Measurements from ENCODE around the gene SRC.
"Not testable (repeated sequence)": the region's sequence is repeated elsewhere in the genome, so short reads cannot be mapped to it uniquely, and the experiment has no call there.

SRC gene

DNA sequence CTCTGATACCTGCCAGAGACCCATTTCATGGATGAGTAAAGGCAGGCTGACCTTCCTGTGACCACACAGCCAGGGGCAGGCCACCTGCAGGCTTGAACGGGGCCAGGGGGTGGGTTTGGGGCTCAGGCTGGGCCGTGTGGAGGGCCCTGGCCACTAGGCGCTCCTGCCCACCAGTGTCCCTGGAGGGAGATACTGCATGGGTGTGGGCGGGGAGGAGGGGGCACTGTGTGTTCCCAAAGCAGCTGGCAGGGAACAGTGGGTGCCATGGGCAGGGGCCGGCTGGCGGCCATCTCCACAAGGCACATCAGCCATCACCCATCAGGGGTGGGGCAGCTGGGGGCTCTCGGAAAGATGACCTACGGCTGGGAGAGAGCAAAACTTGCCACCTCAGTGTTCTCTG is 15.4 kb downstream of the SRC start:
- in situ Hi-C loops (cut with MboI; ENCODE audit: low sequenced_read_pairs): no loop called here

DNA sequence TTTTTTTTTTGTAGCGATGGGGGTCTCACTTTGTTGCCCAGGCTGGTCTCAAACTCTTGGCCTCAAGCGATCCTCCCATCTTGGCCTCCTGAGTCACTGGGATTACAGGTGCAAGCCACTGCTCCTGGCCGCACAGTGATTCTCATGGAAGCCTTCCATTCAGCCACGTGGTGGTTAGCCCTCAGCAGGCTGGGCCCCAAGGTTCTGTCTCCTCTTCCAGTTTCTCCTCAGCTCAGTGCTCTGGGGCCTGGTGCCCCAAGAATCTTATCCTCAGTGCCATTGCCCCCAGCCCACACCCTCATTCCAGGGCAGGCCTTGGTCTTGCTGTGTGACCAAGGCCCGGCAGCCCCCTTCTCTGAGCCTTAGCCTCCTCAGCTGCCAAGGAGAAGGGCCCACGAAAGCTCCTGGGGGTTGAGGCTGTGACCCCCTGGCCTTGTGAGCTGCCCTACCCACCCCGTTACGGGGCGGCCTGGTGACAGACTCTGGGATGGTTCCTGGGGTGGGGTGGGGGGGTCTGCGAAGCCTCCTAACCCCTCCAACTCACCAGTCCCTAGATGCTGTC is 16.4 kb downstream of the SRC start:
- in situ Hi-C loops (cut with MboI; ENCODE audit: low sequenced_read_pairs): no loop called here

GRCh38 chr20:37362821-37363220 is 16.9 kb downstream of the SRC start:
- in situ Hi-C loops (cut with MboI; ENCODE audit: low sequenced_read_pairs): no loop called here

DNA sequence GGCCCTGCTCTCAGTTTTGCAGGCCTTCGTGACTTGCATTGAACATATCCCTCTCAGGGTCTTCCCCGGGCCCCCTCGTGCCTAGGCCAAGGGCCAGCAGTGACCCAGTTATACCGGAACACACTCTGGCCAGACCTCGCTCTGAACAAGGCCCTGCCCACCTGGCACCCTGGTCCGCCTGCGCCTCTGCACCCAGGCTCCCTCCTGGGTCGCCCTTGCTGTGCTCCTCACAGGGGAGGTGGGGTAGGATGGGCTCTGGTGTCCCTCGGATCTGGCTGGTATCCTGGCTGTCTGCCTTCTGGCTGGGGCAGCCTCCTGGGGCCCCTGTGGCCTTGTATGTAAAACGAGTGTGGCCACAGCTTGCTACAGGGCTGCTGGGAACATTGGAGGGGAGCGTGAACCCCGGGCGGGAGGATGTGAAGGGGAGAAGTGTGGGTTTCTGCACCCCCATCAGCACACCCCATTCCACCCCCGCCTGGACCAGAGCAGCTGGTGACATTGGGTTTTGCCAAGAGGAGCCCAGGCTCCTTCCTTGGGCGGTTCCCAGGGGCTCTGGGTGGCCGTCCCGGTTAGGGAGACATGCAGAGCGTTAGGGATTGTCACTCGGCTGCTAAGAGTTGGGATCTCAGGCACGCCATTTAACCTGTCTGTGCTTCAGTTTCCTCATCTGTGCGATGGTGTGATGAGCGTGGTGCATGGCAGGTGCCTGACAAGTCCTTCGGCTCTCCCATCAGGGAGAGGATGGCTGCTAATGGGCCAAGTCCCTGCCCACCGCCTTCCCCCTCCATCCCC is 17.5 kb downstream of the SRC start:
- in situ Hi-C loops (cut with MboI; ENCODE audit: low sequenced_read_pairs): no loop called here

- in situ Hi-C loops (cut with MboI; ENCODE audit: low sequenced_read_pairs): no loop called here
These were observed 18.3 kb downstream of the SRC start for GRCh38 chr20:37364013-37364926.

DNA sequence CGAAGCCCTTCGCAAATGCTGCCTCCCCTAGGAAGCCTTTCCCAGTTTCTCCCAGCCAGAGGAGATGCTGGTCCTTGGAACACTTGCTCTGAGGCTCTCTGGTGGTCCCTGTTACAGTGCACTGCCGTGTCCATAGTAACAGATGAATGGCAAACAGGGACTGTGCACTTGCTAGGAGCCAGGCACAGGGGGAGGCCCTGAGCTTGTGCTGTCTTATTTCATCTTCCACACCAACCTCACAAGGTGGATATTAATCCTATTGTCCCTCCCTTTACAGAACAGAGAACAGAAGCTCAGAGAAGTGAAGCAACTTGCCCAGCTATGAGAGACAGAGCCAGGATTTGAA is 19.0 kb downstream of the SRC start:
- in situ Hi-C loops (cut with MboI; ENCODE audit: low sequenced_read_pairs): no loop called here

DNA sequence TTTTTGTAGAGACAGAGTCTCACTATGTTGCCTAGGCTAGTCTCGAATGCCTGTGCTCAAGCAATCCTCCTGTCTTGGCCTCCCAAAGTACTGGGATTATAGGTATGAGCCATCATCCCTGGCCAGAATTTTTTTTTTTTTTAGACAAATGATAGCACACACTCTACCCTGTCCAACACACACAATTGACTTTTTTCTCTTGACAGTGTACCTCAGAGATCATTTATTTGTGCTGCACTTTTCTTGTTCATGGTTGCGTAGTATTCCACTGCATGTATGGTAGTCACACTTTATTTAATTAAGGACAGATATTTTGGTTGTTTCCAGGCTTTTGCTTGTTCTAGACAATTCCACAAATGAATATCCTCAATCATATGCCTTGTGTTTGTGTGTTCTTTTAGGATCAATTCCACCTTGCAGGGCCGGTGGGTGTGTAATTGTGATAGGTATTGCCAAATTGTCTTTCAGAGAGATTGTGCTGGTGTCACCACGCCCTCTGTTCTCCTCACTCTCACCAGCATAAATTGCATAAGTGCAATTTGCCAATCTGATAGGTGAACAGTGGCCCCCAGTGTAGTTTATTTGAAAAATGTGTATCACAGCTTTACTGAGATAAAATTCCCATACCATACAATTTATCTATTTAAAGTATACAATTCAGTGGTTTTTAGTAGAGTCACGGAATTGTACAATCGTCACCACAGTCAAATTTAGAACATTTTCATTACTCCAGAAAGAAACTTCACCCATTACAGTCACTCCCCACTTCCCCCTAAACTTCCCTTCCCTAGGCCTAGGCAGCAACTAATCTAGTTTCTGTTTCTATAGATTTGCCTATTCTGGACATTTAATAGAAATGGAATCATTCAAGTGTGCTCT is 20.1 kb downstream of the SRC start:
- in situ Hi-C loops (cut with MboI; ENCODE audit: low sequenced_read_pairs): no loop called here

DNA sequence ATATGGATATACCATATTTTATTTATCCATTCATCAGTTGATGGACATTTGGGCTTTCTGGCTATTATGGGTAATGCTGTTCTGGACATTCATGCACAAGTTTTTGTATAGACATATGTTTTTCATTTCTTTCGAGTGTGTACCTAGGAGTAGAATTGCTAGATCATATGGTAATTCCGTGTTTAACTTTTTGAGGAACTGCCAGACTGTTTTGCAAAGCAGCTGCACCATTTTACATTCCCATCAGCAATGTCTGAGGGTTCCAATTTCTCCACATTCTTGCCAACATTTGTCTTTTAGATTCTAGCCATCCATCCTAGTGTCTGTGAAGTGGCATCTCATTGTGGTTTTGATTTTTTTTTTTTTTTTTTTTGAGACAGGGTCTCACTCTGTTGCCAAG is 20.8 kb downstream of the SRC start:
- in situ Hi-C loops (cut with MboI; ENCODE audit: low sequenced_read_pairs): no loop called here

- in situ Hi-C loops (cut with MboI; ENCODE audit: low sequenced_read_pairs): no loop called here
These were observed 23.9 kb downstream of the SRC start for GRCh38 chr20:37369846-37370245.

- in situ Hi-C loops (cut with MboI; ENCODE audit: low sequenced_read_pairs): not testable (repeated sequence)
These were observed 25.9 kb downstream of the SRC start for GRCh38 chr20:37371845-37372244.

- in situ Hi-C loops (cut with MboI; ENCODE audit: low sequenced_read_pairs): no loop called here
These were observed 26.5 kb downstream of the SRC start for GRCh38 chr20:37372441-37372840.

GRCh38 chr20:37373020-37373598 is 27.2 kb downstream of the SRC start:
- in situ Hi-C loops (cut with MboI; ENCODE audit: low sequenced_read_pairs): no loop called here

- in situ Hi-C loops (cut with MboI; ENCODE audit: low sequenced_read_pairs): no loop called here
These were observed 29.3 kb downstream of the SRC start for GRCh38 chr20:37375227-37375626.

- in situ Hi-C loops (cut with MboI; ENCODE audit: low sequenced_read_pairs): no loop called here
These were observed 30.4 kb downstream of the SRC start for GRCh38 chr20:37376324-37376723.

GRCh38 chr20:37376791-37377190 is 30.9 kb downstream of the SRC start:
- in situ Hi-C loops (cut with MboI; ENCODE audit: low sequenced_read_pairs): no loop called here

- in situ Hi-C loops (cut with MboI; ENCODE audit: low sequenced_read_pairs): no loop called here
These were observed 31.6 kb downstream of the SRC start for GRCh38 chr20:37377346-37378081.

DNA sequence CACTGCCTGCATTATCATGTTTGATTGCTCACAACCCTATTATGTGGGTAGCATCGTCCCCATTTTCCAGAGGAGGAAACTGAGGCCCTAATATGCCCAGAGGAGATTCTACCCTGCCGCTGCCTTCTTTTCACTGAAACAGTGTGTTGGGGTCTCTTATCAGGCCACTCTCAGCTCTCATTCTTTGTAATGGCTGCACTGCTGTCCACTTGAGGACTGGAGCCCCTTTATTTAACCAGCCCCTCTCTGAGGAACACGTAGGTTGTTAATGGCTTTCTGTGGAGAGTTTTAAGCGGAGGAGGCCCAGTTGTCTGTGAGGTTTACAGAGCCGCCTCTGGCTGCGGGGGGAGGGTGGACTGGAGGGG is 32.5 kb downstream of the SRC start:
- in situ Hi-C loops (cut with MboI; ENCODE audit: low sequenced_read_pairs): no loop called here

DNA sequence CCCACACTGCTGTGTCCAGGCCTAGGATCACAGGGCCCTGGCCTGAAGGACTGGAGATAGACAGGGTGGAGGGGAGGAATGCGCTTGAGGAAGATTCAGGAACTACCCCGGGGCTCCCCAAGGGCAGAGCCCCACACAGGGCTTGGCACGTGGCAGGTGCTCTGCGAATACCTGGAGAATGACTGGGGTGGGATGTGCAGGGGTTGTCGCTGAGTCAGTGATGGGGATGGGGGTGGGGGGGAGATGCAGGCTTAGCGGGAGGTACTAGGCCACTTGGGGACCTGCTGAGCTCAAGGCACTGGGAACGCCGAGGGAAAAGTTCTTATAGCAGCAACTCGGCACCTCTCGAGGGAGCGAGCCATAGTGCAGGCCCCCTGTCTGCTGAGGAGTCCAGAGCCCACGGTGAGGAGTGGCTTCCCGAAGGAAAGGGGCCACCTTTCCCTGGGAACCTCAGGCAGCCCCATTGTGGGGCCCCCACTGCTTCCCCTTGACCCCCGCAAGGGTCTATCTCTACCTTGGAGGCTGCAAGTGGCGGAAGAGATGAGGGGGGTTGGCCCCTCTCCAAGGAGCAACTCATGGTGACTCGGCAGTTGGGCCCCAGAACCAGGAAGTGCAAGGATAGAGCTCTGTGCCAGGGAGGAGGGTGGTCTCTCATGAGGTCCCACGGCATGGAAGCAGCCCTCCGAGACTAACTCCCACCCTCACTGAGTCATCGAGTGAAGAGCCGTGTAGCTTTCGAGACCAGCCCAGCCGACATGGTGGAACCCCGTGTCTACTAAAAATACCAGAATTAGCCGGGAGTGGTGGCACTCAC is 33.1 kb downstream of the SRC start:
- in situ Hi-C loops (cut with MboI; ENCODE audit: low sequenced_read_pairs): no loop called here
